ENCODE measurements around the gene ABHD16A. TPM values are rescaled to one million over a fixed set of nuclear protein-coding genes. Genes with fewer than 3 reads are reported as not detected.

The ABHD16A gene
- total RNA-seq, 1 donor from 2014 or later: 58.9 TPM

DNA sequence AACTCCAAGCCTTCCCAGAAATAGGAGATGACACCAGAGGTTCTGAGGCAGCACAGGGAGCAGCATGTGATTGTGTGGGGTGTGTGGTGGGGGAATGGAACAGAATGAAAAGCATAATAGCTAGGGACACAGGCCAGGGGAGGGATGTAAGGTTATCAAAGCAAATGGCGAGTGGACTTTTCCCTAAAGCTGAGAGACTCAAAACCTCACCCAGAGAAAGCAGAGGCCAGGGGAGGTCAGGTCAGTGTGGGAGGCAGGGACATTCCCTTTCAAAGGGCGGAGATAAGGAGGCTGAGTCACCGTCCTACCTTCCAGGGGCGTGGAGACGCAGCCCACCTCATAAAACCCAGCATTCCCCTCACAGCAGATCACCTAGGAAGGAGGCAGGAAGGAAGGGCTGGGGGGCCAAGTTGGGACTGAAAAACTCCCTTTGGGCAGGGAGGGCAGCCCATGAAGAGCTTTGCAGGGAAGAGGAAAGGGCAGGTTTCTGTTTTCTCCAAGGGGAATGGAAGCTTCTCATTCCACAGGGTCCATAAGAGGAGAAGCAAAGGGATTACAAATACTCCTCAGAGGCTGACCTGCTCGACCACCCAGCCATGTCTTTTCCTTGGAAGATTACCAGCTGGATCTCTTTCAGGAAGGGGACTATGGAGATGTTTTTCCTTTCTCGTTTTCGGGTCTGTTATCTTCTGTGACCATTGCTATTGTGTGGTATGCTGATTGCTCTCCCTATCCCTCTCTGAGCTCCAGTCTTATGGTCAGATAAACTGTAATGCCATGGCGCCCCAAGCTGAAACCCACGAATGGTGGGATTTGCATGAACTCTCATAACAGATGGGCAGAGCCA lies 12.7 kb downstream of the ABHD16A start:
- DNase-seq (ENCODE audit: low read depth): no peak

DNA sequence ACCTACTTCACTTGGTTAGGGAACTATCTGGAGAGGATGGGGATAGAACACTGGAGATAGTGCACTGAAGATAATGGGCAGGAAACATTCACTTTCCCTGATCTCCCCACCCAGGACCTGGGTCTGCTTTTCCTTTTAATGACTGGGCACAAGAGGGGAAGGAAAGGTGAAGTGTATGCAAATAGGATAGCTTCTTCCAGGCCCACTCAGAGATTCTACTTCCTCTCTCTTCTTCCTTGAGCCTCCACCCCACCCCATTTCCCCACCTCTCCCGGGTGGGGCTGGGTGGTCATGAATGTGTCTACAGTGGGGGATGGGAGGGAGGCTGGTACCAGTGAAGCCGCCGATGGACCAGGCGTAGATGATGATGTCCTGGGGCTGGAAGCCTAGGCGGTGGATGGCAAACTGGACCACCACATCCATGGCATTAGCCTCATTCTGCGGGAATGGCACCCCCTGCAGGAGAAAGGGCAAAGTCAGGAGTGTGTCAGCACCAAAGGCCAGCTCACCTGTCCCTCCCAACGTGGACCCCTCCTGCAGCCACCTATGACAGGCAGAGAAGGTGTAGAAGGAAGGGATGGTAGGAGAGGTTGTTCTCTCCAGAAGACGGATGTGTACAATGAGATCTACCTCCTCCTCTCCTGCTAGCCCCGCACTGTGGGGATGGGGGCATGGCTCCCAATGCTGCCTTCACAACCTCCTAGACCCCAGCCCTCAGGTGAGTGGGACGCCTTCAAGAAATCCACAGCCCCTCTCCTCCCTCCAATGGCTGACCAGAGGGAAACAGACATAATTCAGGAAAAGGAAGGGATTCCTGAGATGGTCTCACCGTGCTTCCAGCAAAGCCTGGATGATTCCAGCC lies 13.6 kb downstream of the ABHD16A start:
- DNase-seq (ENCODE audit: low read depth): peak; percentile 7

DNA sequence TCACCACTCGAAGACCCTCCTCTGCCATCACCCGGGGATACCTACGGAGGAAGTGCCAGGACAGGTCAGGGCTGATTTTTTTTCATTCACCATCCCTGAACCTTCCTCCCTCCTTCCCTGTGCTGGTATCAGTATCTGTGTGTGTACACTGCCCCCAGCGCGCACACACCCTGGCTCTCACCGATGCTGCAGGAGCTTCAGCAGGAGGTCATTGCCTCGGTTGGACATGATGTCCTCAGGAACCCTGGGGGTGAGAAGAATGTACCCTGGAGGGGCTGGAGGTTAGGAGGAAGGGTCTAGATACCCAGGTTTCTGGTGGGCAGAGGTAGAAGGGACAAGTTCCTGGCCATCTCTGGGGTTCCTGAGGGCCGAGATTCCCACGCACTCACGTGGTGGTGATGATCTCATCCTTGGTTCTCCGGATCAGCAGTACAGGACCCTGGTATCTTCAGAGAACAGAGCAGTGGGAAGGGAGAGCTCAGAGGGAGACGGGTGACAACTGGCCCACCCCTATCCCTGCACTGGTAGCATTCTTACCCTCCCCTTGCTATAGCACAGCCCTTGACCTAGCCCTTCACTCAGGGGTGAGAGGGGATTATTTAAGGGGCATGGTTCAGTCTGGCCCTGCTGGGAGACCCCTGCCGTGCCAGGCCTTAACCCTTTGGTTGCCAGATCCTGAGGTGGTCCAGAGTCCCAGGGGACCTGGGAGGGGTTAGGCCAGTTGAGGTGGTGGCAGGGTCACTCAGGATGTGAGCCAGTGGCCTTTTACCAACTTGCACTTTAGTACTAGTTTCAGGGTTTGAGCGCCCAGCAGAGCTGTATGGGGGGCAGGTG lies 15.0 kb downstream of the ABHD16A start:
- DNase-seq (ENCODE audit: low read depth): peak; percentile 16

DNA sequence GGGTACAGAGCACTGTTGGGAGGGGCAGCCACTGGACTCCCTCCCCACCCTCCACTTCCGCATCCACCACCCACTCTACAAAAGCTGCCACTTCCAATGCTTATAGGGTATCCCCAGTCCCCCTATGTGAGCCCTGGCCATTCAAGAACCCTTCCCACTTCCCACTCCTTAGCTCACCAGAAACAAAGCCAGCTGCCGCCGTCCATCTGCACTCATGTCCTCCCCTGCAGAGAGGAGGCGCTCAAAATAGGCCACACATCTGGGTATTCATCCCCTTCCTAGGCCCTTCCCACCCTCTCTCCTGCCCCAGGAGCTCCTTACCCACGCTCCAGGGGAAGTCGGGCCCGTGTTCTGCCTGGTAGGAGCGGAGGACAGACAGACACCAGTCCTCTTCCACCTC lies 15.8 kb downstream of the ABHD16A start:
- DNase-seq (ENCODE audit: low read depth): peak; percentile 70

DNA sequence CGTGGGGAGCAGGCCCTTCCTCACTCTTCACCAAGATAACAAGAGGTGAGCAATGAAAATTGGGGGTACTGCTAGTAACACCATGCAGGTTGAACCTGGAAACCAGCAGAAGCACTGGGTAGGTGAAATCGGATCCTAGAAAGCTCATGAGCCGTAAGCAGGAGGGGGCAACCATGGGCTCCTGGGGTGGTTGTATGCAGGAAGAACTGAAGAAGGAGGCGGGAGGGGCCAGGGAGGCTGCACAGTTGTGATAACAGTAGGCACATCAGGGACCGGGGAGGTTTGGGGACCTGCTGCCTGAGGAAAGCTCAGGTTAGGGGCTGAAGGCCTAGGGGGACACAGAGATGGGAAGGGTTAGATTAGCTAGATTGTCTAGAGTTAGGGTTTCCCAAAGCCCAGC lies 16.6 kb downstream of the ABHD16A start:
- DNase-seq (ENCODE audit: low read depth): no peak

DNA sequence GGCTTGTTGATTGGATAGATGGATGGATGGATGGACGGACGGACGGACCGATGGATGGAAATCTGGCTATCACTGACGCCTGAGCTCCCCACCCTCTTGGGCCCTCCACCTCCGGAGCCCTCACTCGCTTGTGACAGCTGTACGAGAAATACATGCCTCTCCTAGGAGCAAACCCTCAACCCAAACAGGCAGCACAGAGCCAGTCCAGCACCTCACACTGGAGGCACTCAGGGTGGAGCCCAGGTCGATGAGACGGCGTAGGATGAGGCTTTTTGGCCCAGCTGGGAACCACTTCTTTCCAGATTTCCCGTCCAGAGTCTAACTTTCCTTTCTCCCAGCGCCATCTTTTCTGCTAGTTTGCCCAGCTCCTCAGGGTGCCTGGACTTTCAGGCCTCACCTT lies 19.5 kb downstream of the ABHD16A start:
- DNase-seq (ENCODE audit: low read depth): no peak

DNA sequence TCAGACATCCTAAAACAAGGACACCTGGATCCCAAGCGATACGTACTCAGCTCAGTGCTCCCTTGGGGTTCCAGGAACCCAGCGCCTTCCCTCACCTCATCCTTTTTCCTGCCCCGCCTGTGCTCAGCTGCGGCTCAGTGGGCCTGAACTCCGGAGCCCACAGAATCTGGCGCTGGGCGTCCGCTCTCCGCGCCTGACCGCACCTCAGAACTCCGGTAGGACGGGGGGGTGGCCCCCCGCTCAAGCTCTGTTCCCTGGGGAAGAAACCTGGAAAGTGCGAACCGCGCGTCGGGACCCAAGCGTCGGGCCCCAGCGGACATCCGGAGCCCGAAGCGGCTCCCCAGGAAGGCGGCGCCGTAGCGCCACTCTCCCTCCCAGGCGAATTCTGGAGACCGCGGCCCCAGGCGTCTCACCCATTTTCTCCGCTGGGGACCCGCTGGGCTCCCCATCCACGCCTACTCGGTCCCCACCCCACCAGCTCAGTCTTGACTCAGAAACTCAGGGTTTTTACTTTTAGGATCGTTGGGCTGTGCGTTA lies 21.9 kb downstream of the ABHD16A start:
- DNase-seq (ENCODE audit: low read depth): peak; percentile 45

DNA sequence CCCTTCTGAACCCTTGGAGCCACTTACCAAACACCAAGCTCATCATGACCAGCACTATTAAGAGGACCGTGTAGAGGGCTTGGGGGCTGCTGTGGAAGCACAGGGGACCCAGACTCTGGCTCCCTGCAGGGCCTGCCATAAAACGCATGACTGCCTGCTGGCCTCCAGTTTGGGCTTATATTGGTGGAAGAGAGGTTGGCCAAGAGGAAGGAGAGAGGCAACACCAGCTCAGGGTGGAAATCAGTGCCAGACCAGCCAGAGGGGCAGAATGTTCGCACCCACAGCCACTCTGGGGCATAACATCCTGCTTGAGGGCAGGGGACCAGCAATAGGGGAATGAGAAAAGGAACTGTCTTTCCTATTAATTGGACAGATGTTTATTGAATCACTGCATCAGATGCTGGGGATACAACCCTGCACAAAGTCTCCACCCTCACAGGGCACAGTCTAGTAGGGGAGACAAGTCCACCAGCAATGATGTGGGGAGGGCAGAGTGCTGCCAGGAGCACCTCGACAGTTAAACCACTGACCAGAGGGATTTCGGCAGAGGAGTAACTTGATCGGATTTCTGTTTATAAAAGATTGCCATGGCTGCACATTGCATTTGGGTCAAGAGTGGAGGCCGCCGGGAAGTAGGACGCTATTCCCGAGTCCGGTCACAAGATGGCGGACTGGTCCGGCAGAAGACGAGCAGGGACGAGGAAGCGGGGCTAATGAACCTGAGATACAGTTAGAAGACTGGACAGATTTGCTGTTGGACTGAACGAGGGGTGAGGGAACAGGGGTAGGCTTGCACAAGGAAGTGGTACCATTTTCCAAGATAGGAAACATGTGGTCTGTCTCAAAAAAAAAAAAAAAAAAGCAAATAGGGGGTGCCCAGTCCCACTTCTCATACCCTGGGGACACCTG lies 22.6 kb downstream of the ABHD16A start, which contains the start of gene LY6G5C:
TSS of gene LY6G5C (minus strand) at position 842 of the 909 bp plus-strand sequence. CDS start at position 148, 694 bp downstream.
- DNase-seq (ENCODE audit: low read depth): peak; percentile 89

DNA sequence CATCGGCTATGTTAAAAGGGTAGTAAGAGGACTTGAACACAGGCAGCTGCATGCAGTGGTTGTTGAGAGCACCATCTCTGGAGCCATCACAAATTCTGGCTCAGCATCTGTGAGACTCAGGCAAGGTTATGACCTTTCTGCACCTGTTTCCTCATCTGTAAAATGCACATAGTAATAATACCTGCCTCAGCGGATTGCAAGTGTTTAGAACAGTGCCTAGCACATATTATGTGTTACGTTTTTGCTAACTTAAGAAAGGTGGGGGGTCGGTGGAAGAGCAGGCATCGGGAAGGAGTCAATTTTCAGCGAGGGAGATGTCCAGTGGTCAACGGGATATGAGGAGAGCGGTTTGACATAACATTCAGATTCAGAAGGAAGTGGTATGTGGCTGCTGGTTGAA lies 25.2 kb downstream of the ABHD16A start:
- DNase-seq (ENCODE audit: low read depth): no peak

DNA sequence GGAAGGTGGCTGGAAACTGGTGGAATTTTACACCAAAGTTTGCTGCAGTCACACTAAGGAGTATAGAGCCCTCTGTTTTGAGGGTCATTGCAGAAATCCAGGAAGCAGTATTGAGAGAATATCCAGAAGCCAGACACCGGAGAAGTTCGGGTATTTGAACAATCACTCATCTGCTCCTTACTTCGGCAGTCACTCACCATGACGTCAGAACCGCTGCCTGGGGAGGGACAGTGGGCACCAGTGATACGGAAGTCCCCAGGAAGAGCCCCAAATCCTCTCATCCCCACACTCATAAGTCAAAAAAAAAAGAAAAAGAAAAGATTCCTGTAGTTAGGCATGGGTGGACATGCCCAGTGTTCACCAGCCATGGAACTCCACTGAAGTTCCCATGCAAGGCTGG lies 26.2 kb downstream of the ABHD16A start:
- no peak for DNase-seq (ENCODE audit: low read depth)

DNA sequence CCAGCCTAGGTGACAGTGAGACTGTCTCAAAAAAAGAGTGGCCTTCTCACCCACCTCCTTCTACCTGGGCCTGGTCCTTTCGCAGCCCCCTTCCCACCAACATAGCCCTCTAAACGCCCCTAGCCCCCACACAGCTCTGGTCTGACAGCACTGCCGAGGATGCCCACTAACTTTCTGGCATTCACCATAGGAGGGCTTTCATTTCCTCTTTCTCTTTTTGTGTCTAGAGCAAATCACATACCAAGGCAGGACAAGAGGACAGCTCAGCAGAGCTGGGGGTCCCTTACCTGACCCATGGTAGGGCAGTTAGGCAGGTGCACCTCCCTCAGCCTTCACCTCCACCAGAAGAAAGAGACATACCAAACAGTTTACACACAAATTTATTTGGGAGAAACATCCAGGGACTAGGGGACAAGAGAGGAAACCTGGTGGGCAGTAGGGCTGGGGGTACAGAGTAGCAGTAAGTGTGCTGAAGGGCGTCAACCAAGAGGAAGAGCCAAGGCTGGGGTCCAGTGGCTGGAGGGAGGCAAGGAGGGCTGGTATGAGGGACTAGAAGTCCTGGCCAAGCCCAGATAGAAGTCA lies 26.7 kb downstream of the ABHD16A start:
- DNase-seq (ENCODE audit: low read depth): no peak

DNA sequence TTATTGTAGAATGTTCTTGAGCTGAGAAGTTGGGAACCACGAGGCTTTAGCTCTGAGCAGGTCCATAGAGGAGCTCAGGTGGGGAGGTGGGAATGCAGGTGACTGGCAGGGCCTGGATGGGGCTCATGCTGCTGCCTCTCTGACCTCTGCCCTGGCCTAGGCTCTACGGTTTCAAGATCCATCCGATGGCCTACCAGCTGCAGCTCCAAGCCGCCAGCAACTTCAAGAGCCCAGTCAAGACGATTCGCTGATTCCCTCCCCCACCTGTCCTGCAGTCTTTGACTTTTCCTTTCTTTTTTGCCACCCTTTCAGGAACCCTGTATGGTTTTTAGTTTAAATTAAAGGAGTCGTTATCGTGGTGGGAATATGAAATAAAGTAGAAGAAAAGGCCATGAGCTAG lies 33.4 kb downstream of the ABHD16A start, which contains the start of gene LY6G5B:
TSS of gene LY6G5B (plus strand) at position 301 of the 400 bp plus-strand sequence. CDS start 975 bp downstream, outside the sequence.
- no peak for DNase-seq (ENCODE audit: low read depth)

DNA sequence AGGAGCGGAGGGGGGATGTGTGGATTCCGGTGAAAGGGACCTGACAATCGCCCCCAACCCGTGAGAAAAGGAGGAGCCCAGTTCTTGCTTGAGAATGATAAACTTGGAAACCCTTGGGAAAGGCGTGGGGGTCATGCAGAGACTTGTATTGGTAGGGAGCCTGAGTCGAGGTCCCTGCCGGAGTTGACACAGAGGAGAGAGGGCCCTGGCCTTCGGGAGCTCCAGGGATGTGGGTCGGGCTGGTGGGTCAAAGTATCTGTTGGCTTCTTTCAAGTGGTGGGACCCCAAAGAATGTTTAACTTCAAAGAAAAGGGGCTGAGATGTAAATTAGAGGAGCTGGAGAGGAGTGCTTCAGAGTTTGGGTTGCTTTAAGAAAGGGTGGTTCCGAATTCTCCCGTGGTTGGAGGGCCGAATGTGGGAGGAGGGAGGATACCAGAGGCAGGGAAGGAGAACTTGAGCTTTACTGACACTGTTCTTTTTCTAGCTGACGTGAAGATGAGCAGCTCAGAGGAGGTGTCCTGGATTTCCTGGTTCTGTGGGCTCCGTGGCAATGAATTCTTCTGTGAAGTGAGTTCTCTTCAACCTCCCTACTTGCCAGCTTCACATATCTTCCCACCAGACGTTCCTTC lies 36.7 kb downstream of the ABHD16A start:
- no peak for DNase-seq (ENCODE audit: low read depth)

DNA sequence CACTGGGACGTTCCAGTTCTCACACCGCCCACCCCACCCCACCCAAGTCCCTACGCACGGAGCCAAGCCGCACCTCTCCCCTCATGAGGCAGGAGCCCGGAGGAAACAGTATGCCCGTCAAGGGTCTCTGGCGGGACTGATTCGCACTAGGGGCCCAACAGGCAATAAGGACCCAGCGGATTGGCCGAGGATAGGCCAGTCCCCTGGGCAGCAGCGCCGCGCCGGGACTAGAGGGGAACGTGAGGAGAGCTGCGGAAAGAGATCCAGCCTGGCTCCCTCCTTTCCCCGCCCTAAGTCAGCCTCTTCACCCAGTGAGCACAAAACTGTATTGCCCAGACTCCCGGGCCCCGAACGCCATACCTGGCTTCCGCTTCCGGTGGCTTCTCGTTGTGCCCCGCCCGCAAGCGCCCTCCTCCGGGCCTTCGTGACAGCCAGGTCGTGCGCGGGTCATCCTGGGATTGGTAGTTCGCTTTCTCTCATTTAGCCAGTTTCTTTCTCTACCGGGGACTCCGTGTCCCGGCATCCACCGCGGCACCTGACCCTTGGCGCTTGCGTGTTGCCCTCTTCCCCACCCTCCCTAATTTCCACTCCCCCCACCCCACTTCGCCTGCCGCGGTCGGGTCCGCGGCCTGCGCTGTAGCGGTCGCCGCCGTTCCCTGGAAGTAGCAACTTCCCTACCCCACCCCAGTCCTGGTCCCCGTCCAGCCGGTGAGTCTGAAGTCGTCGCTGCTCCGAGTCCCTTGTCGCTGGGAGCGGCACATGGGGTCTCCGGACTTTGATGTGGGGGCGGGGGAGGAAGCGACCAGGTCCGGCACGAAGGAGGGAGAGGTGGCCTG lies 37.4 kb downstream of the ABHD16A start, which contains the start of gene CSNK2B:
TSS of gene CSNK2B (plus strand) at position 580 of the 836 bp plus-strand sequence. CDS start 752 bp downstream, outside the sequence.
- DNase-seq (ENCODE audit: low read depth): peak; percentile 98

DNA sequence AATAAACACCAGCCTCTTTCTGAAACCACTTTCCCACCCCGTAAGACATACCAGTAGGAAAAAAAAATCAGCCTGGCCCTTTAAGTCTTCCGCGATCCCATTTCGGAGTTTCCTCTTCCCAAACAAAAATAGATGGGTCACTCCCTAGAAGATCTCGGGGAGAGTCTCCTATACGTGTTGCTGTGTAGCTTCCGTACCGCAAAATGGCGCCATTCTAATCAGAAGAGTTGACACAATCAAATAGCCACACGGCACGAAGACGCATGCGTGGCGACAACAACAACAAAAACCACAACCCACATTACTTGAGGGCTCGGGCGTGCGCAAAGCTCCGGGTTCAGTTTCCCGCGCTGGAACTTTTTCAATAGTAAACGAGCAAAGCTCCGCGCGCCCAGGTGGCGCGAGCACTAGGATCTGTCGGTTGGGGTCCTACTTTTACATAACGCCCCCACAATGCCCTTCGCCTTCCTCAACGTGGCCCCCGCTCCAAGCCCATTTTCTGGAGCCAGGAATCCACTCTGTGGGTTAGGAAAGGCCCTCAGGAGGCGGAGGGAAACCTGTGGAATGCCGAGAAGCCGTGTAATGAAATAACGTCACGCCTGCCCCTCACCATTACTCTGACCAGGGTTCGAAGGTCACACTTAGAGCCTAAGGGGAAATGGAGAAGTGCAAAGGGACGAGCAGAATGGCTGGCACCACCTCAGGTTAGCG lies 38.2 kb downstream of the ABHD16A start, which contains the start of gene GPANK1:
TSS of gene GPANK1 (minus strand) at position 208 of the 711 bp plus-strand sequence. CDS start 519 bp downstream, outside the sequence.
- DNase-seq (ENCODE audit: low read depth): peak; percentile 98

DNA sequence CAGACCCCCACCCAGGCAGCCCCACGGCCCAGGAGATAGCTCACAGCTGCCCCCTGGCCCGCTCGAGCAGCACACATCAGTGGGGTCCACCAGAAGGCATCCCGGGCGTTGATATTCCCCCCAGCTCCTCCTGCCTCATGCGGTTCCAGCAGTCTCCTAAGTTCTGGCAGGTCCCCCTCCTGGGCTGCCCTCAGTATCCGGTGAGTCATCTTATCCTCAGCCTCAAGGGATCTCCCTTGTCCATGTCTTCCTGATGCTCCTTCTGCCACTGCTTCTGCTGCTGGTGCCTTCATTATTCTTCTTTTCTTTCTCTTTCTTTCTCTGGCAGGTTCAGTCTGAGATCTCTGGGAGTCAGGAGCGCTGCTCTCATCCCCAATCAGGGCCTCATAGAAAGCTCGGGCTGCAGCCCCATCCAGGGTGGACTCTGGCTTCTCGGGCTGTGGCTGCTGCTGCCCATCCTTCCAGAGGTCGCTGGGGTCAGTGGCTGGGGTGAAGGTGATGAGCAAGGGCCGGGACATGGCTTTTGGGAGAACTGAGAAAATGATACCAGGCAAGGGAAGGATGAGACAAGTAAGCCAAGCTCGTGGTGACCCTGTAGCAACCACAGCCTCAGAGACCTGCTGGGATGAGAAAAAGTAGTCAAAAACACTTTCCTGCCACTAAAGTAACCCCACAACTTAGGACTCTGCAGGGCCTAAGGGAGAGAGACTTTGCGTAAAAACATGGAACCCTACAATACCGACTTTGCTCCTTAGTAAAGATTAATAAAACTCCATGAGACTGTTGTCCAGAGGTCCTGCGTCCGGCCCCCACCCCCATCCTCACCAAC lies 38.9 kb downstream of the ABHD16A start:
- DNase-seq (ENCODE audit: low read depth): peak; percentile 75
